NCI-H128 (cell line): ENCODE data around the gene NFKB1.
"Not testable (repeated sequence)": the region's sequence is repeated elsewhere in the genome, so short reads cannot be mapped to it uniquely, and the experiment has no call there.

Source experiments
- DNase-seq: peaks from one replicate; lab custom pipeline; 2025; ENCODE audit not compliant: unreplicated experiment; lab: John Stamatoyannopoulos, UW

NFKB1 gene

DNA sequence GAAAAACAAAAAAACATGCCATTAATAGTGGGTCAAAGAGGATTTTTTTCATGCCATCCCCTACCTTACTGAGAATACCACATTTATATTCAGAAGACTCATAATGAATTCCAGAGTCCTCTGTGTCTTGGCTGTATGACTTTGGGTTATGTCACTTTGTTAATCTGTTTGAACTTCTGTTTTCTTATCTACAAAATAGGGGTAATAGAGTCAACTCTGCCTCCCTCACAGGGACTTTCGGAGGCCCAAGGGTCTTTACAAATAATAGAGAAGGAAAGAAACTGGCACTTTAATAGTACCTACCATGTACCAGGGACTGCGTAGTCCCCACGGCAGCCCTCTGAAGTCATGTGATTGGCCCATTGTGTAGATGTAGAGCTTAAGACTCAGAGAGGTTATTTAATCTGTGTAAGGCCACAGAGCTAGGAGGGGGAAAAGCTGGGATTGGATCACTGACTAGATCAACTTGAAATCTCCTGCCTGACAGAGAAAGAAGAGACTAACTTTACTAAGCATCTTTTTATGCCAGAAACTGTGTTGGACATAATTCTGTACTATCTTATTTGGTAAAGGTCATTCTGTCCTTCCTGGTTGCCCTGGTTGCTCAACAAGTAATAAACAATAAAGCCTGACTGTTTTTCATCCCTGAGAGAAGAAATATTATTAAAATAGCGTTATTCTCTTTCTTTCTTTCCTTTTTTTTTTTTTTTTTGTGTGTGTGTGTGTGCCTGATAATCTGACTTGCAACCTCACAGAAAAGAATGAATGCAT lies 59.6 kb downstream of the NFKB1 start:
- no peak for DNase-seq

DNA sequence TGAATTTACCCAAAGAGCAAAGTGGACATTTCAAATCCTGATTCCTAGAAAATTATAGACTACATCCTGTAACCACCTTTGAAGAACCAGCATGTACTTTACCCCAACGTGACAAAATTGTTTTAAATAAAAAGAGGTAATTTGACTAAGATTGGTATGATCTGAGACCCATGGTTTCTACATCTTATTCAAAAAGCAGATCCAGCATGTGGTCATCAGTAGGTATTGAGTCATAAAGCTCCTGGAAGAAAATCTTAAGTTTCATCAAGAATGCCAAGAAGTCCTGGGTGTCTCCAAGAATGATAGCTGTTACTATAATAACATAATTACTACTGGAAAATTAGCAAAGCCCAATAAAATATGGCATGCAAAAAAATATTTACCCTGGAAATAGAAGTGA lies 61.8 kb downstream of the NFKB1 start:
- no peak for DNase-seq

DNA sequence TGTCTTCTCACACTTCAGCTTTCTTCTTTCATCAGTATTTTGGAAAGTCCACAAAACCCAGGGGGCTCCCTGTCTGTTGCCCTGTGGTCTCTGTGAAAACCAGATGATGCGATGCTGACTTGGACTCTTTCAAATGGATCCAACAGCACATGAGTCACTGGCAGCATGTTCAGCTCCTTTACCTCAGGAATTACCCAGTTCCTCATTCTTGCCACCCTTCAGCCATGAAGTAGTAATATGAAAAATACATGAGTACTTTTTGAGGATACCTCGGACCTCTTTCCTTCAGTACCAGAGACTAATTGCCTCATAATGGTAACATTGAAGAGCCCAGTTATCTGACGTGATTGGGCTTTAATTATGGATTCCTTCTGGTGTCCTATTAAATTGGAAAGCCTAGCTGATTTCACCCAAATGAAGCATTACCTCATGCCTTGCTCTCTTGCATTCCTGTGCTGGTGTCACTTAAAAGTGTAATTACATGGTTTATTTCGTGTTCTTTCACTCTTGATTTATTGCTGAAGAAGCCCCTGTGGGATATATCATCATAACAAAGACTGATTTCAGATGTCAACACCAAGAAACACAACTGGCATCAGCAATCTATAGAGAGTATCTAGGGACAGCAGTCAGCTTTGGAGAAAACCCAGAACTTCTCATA lies 63.4 kb downstream of the NFKB1 start:
- no peak for DNase-seq

DNA sequence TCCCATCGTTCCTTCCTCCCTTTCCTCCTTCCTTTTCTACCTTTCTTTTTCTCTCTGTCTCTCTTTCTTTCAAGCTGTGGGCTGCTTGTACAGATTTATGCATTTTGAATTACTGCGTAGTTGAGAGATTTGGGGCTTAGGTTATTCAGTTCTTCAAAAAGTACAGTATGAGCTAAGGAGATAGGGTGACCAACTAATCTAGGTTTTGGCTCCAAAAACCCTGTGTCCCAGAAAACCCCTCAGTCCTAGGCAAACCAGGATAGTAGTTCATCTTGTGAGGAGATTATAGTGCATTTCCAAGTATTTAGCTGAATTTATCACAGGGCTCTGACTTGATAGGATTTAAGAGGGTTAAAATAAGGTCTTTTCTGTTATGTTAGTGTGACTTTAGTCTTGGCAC lies 64.5 kb downstream of the NFKB1 start:
- no peak for DNase-seq

DNA sequence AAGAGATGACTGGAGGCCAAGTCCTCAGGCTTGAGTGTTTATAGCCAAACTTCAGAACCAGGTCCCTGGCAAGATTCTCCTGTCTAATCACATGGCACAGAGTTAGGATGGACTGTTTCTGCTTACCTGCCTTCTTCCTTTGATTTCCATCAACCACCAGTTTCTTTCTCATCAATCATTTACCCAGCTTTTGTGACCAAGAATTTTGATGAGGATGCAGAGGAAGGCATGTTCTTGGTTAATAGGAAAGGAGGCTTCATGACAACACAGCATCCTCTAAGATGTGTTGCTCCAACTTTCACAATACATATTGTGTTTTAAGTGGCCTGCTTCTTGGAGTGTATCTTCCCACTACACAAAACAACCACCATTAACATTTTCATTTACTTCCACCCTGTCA lies 65.3 kb downstream of the NFKB1 start:
- DNase-seq: no peak

DNA sequence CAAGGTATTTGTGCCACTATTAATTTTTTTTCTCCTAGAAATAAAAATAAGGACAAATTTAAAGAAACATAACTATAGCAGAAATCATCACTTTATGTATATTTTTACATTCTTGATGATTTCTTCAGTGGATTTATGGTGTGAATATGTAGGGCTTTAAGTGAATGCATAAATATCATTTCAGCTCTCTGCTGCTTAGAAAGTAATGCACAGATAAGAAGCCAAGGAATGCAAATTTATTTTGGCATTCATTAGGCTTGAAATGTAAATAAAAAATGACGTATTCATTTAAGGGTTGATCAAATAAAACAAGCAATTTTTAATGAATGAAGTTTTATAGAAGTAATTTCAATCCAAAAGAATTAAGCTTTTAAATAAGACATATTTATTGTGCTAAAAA lies 66.3 kb downstream of the NFKB1 start:
- no peak for DNase-seq

DNA sequence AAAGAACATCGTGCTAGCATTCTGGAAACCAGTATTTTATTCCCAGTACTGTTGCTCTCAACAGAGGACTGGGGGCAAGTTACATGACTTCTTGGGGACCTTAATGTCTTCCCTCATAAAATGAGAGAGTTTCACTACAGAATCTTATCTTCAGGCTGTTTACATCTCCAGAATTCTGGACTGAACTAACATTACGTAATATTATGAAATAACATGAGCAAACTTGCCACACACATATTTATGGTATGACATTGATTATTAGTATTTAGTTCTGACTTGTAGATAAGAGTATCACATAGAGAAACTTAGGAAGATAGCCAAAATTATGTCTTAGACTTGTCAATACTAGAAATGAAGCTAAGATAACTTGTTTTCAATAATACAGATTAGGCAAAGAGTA lies 68.0 kb downstream of the NFKB1 start:
- DNase-seq: no peak

GRCh38 chr4:102570211-102570610 lies 69.1 kb downstream of the NFKB1 start:
- DNase-seq: not testable (repeated sequence)

DNA sequence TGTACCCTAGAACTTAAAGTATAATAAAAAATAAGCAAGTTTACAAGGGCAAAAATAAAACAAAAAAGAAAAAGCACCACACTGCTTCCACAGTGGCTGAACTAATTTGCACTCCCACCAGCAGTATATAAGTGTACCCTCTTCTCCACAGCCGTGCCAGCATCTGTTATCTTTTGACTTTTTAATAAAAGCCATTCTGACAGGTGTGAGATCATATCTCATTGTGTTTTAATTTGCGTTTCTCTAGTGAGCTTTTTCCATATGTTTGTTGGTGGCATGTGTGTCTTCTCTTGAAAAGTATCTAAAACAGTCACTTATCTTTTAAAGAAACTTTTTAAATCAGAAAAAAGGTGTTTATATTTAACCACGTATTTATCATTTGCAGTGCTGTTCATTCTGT lies 71.3 kb downstream of the NFKB1 start:
- no peak for DNase-seq

DNA sequence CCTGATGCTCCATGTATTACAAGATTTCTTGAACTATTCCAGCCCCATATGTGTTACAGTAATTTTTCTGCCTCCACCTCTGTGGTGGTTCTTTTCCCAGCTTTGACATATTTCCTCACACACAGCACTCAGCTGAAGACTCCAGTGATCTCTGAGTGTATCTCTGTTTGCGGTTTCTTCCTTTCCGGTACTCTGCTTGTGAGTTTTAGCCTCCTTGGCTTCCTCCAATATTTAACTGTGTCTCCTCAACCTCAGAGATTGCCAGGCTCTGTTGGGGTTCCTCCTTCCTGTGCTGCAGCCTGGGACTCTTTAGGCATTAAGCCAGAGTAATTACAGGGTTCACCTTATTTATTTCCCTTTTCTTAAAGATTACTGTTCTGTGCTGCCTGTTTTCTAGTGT lies 73.2 kb downstream of the NFKB1 start:
- no peak for DNase-seq

DNA sequence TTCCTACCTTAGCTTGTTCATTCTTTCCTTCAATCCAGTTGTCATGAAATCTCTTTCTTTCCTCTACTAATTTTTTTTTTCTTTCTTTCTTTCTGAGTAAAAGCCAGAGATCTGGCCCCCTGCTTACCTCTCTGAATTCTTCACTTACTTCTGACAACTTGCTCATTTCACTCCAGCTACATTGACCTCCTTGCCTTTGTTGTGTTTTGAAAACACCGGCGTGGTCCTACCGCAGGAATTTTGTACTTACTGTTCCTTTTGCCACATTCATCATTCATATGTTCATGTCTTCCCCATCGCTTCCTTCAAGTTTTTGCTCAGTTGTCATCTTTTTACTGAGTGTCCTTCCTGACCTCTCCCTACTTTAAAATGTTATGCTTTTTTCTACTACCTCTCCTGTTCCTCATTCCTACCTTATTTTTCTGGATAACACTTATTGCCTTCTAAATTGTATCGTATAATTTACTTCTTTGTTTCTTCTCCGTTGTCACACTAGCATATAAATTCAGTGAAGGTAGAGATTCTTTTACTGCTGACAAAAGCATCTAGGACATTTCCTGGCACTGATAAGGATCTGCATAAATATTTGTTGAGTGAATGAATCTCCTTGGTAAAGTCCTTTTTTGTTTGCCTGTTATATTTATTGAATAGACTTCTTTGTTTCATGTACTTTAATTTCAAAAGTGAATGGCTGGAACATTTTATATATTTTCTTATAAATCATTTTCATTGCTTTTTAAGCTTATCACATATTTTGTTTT lies 74.4 kb downstream of the NFKB1 start:
- DNase-seq: no peak

DNA sequence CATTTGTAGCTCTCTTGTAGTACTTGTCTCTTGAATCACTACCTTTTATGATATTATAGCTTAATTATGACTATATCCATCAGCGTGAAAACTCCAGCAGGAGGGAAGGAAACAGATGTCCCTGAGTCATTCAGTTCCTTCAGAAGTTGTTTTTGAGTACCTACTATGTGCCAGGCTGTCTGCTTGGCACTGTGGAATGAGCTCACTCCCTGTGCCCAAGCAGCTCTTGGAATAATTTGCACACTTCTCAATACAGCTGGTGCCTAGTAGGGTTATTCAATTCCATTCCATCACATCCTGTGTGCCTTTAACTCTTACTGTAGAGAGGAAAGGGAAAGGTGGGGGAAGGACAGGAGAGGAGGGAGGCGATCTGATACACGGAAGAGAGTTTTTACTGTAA lies 77.1 kb downstream of the NFKB1 start:
- no peak for DNase-seq

GRCh38 chr4:102578819-102579218 lies 77.7 kb downstream of the NFKB1 start:
- DNase-seq: no peak

GRCh38 chr4:102579794-102580462 lies 78.8 kb downstream of the NFKB1 start:
- DNase-seq: no peak

DNA sequence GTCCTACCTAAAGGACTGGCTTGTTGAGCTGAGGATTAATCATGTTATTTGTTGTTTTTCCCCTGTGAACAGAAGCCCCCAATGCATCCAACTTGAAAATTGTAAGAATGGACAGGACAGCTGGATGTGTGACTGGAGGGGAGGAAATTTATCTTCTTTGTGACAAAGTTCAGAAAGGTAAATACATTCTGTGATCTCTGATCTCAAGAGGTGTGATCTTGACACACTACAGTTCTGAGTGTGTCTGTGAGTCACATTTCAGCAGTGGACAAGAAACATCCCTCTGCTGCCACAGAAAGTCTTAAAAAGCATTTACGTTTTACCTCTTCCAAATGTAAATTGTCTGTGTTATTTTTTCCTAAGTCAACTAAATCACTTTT lies 79.3 kb downstream of the NFKB1 start:
- DNase-seq: no peak

DNA sequence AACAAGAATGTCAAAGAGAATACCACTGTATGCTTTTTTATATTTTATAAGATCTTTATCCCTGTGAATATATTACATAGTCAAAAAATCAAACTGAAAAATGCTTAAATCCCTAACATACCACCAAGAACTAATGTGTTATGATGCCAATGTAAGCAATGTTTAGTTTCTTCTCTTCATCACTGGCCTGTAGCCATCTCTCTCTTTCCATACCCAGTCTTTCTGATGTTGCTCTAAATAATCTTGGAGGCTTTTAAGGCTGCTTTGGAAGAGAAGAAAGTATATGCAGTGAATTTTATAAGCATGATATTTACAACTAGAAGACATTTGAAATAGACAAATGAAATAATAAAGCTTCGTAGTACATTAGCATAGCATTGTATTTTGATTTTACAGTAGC lies 82.9 kb downstream of the NFKB1 start:
- DNase-seq: no peak

DNA sequence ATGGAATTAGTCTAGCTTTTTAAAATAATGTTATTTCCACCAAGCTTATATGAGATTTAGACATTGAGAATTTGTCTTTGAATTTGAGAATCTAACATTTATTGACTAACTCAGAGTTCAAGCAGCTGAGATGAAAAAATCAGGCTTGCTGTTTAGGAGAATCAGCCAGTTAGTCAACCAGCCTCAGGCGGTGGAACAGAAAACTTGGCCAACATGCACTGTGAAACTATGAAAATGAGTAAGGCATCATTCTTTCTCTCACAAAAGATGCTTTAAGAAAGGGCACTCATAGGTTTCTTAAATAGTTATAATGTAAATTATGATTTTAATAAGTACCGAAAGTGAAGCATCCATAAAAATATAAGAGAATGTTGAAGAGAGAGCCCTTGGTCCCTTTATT lies 84.2 kb downstream of the NFKB1 start:
- no peak for DNase-seq

GRCh38 chr4:102586002-102586643 lies 85.0 kb downstream of the NFKB1 start:
- no peak for DNase-seq

- DNase-seq: no peak
Measured at GRCh38 chr4:102586644-102587021, 85.5 kb downstream of the NFKB1 start.

- no peak for DNase-seq
Measured at GRCh38 chr4:102589743-102590142, 88.6 kb downstream of the NFKB1 start.

DNA sequence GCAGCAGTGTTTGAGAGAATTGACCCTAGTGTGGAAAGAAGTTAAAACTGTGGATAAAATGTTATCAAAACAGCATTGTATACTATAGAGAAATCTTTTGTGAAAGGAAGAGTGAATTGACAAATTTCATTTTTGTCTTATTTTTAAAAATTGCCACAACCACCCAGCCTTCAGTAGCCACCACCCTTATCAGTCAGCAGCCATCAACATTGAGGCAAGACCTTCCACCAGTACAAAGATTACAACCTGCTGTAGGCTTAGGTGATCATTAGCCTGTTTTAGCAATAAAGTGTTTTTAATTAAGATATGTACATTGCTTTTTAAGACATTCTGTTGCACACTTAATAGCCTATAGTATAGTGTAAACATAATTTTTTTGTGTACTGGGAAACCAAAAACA lies 91.1 kb downstream of the NFKB1 start:
- DNase-seq: no peak
